Sigmoid colon (tissue), 7 donors: ENCODE measurements around the gene ALPI. TPM values are rescaled to one million over a fixed set of nuclear protein-coding genes. Genes with fewer than 3 reads are reported as not detected.

Source experiments
- DNase-seq: peaks from one replicate; pipeline ENCODE4 v3.0.0-alpha.2; 2019
- H3K27ac ChIP-seq, 4 donors: fragments of 200-600 bp; sonication (generic); one replicate each; pipeline ENCODE4 v1.5.1; 2016 to 2019; ENCODE audit warnings: mild to moderate bottlenecking in 1 of 4
- H3K27me3 ChIP-seq, 3 donors: fragments of 200-600 bp; sonication (generic); one replicate each; pipeline ENCODE4 v1.5.1; 2019; ENCODE audit warnings: mild to moderate bottlenecking in 1 of 3
- H3K36me3 ChIP-seq, 4 donors: fragments of 200-600 bp; sonication (generic); one replicate each; pipeline ENCODE4 v1.5.1; 2016 to 2019
- H3K4me1 ChIP-seq, 4 donors: fragments of 200-600 bp; sonication (generic); one replicate each; pipeline ENCODE4 v1.5.1; 2017 to 2019
- H3K4me3 ChIP-seq, 4 donors: fragments of 200-600 bp; sonication (generic); one replicate each; pipeline ENCODE4 v1.5.1; 2017 to 2019; ENCODE audit warnings: mild to moderate bottlenecking in 2 of 4, moderate library complexity in 1 of 4
- H3K9me3 ChIP-seq, 4 donors: fragments of 200-600 bp in 3 of 4; sonication (generic) in 3 of 4; one replicate each; pipeline versions ENCODE4 v1.5.1 to v1.6.1; 2013 to 2019
- CTCF ChIP-seq, 4 experiments: fragments of 450-650 bp in 3 of 4; fragments of 200-600 bp in 1 of 4; IDR thresholded peaks; one replicate each; pipeline ENCODE4 v1.5.1; 2016 to 2019; ENCODE audit warnings: antibody characterized with exemption in 4 of 4, mild to moderate bottlenecking in 3 of 4, moderate library complexity in 2 of 4
- EP300 ChIP-seq, 4 donors: sonication (generic); formaldehyde crosslinking; IDR thresholded peaks; one replicate each; pipeline ENCODE4 v1.6.1; 2017; ENCODE audit warnings: antibody characterized with exemption in 4 of 4
- POLR2A ChIP-seq, 2 donors: fragments of 450-650 bp; IDR thresholded peaks; one replicate each; pipeline ENCODE4 v1.6.1; 2016; ENCODE audit warnings: antibody characterized with exemption in 2 of 2, mild to moderate bottlenecking in 2 of 2, moderate library complexity in 2 of 2
- POLR2AphosphoS5 ChIP-seq, 4 donors: sonication (generic); formaldehyde crosslinking; IDR thresholded peaks; one replicate each; pipeline ENCODE4 v1.6.1; 2017; ENCODE audit warnings: antibody characterized with exemption in 4 of 4
- WGBS, 2 donors: extraction: QIAGEN DNeasy Blood & Tissue Kit; methylation state at CpG; one replicate each; pipeline ENCODE4 v1.1.7; 2013; 5-methylcytosine and 5-hydroxymethylcytosine counted together
- intact Hi-C: fragments of 100-400 bp; cut with DNase I; formaldehyde crosslinking; loops from one replicate; pipeline ENCODE4 v1.15.1; 2023
- polyA plus RNA-seq, 3 donors: library from polyadenylated mRNA; stranded (reverse); fragments of 200-250 nt; gene quantifications; one replicate each; pipeline ENCODE4 v1.2.3, GENCODE V29; 2013
- total RNA-seq, 4 donors: library from RNA; depleted of rRNA; stranded (reverse); fragments of >200 nt; gene quantifications; one replicate each; pipeline ENCODE4 v1.1.0, GENCODE V29; 2016
- donor health status: healthy with polysubstance abuse.
- donor health status: Bipolar disorder and iron deficiency.
- donor health status: healthy.

The ALPI gene
- total and polyA plus RNA-seq, 7 donors, result 5.3 to 10.2 (median 7.2) TPM; not detected in 4

GRCh38 chr2:232459419-232460035 is 3.6 kb downstream of the ALPI start:
- DNase-seq, result peak; percentile 38
- no peak for TF ChIP-seq POLR2A (IDR thresholded peaks at IDR 0.05)
- intact Hi-C loops, result no loop called here
- H3K4me1 ChIP-seq, result no peaks in the 10 kb centered on the region
- H3K36me3 ChIP-seq, result no peaks in the 10 kb centered on the region
- 85 to 87% methylated on average over 11 of the region's 11 CpGs for WGBS, 2 donors
- H3K9me3 ChIP-seq, result no peaks in the 10 kb centered on the region
- H3K4me3 ChIP-seq, result no peak overlapping the region
- H3K27me3 ChIP-seq, result peaks cover 3 to 41% (median 7%) of the 10 kb centered on the region in 3 donors
- H3K27ac ChIP-seq, result no peak overlapping the region

GRCh38 chr2:232460171-232460570 is 4.2 kb downstream of the ALPI start:
- intact Hi-C loops, result no loop called here
- H3K36me3 ChIP-seq, result no peaks in the 10 kb centered on the region
- DNase-seq, result peak; percentile 24
- TF ChIP-seq POLR2AphosphoS5 (IDR thresholded peaks at IDR 0.05) (no peak), POLR2A (IDR thresholded peaks at IDR 0.05) (no peak), CTCF (IDR thresholded peaks at IDR 0.05) (no peak), EP300 (IDR thresholded peaks at IDR 0.05) (no peak)
- no peak overlapping the region for H3K4me3 ChIP-seq
- H3K9me3 ChIP-seq, result no peaks in the 10 kb centered on the region
- no peaks in the 10 kb centered on the region for H3K4me1 ChIP-seq
- no peak overlapping the region for H3K27ac ChIP-seq
- WGBS, 2 donors, result 55 to 64% methylated on average over 2 of the region's 2 CpGs
- H3K27me3 ChIP-seq, result peaks cover 3 to 41% (median 7%) of the 10 kb centered on the region in 3 donors

GRCh38 chr2:232463701-232464543 is 8.0 kb downstream of the ALPI start:
- Histone ChIP-seq H3K4me1 (no peaks in the 10 kb centered on the region), H3K9me3 (no peaks in the 10 kb centered on the region), H3K4me3 (no peak overlapping the region), H3K27me3 (peaks cover 0 to 25% (median 1%) of the 10 kb centered on the region in 3 donors), H3K36me3 (no peaks in the 10 kb centered on the region), H3K27ac (no peak overlapping the region)
- DNase-seq, result peak; percentile 36
- WGBS, 2 donors, result 88 to 96% methylated on average over 18 of the region's 18 CpGs
- intact Hi-C loops, result no loop called here
- no peak for TF ChIP-seq POLR2AphosphoS5 (IDR thresholded peaks at IDR 0.05)
- no peak for TF ChIP-seq POLR2A (IDR thresholded peaks at IDR 0.05)
- no peak for TF ChIP-seq CTCF (IDR thresholded peaks at IDR 0.05)
- TF ChIP-seq EP300 (IDR thresholded peaks at IDR 0.05), result no peak

GRCh38 chr2:232464544-232464885 is 8.6 kb downstream of the ALPI start:
- no peak overlapping the region for H3K27ac ChIP-seq
- TF ChIP-seq POLR2A (IDR thresholded peaks at IDR 0.05), result no peak
- TF ChIP-seq CTCF (IDR thresholded peaks at IDR 0.05), result no peak
- no peak for TF ChIP-seq EP300 (IDR thresholded peaks at IDR 0.05)
- no peak for TF ChIP-seq POLR2AphosphoS5 (IDR thresholded peaks at IDR 0.05)
- H3K36me3 ChIP-seq, result no peaks in the 10 kb centered on the region
- intact Hi-C loops, result no loop called here
- H3K27me3 ChIP-seq, result peaks cover 0 to 19% (median 0%) of the 10 kb centered on the region in 3 donors
- H3K4me1 ChIP-seq, result no peaks in the 10 kb centered on the region
- 90 to 93% methylated on average over 3 of the region's 3 CpGs for WGBS, 2 donors
- peak; percentile 44 for DNase-seq
- no peak overlapping the region for H3K4me3 ChIP-seq
- no peaks in the 10 kb centered on the region for H3K9me3 ChIP-seq

GRCh38 chr2:232465061-232465460 is 9.1 kb downstream of the ALPI start:
- H3K27ac ChIP-seq, result no peak overlapping the region
- peak; percentile 30 for DNase-seq
- TF ChIP-seq EP300 (IDR thresholded peaks at IDR 0.05) (no peak), POLR2A (IDR thresholded peaks at IDR 0.05) (no peak), POLR2AphosphoS5 (IDR thresholded peaks at IDR 0.05) (no peak), CTCF (IDR thresholded peaks at IDR 0.05) (no peak)
- 75 to 90% methylated on average over 6 of the region's 6 CpGs for WGBS, 2 donors
- H3K9me3 ChIP-seq, result no peaks in the 10 kb centered on the region
- H3K4me1 ChIP-seq, result no peaks in the 10 kb centered on the region
- H3K36me3 ChIP-seq, result no peaks in the 10 kb centered on the region
- H3K27me3 ChIP-seq, result peaks cover 0 to 17% (median 0%) of the 10 kb centered on the region in 3 donors
- intact Hi-C loops, result no loop called here
- no peak overlapping the region for H3K4me3 ChIP-seq
